ENCODE measurements around the gene YIPF2. TPM values are rescaled to one million over a fixed set of nuclear protein-coding genes. Genes with fewer than 3 reads are reported as not detected.
A peak's percentile ranks its signal among the peaks of the same experiment; 100 is the strongest.

The YIPF2 gene
- polyA plus RNA-seq, 3 donors, result 12.3 to 25.2 (median 15.5) TPM

DNA sequence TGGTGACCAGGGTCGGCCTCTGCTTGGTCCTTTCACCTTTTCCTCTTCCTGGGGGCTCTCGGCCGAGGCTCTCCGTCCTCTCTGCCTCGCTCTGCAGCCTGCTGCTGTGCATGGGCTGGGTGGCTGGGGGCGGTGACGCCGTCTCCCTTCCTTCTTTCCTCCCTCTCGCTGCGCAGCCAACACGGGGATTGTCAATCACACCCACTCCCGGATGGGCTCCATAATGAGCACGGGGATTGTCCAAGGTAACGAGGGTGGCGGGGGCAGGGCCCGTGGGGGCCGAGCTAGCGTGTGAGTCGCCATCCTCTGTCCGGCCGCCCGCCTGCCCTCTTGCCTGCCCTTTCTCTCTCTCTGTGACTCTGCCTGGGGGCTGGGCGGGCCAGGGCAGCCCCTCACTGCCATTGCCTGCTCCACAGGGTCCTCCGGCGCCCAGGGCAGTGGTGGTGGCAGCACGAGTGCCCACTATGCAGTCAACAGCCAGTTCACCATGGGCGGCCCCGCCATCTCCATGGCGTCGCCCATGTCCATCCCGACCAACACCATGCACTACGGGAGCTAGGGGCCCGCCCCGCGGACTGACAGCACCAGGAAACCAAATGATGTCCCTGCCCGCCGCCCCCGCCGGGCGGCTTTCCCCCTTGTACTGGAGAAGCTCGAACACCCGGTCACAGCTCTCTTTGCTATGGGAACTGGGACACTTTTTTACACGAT lies 7.1 kb downstream of the YIPF2 start:
- H3K4me1 Mint-ChIP-seq, result no peaks in the 10 kb centered on the region
- no peak overlapping the region for H3K9ac ChIP-seq (ENCODE audit: insufficient read depth, low read length, poor library complexity, severe bottlenecking)
- peaks cover 53 to 74% of the 10 kb centered on the region in 2 donors for H3K36me3 ChIP-seq (replicated peaks in 1 of 2; ENCODE audit: control insufficient read depth in 1 of 2, insufficient read depth in 2 of 2, low read length in 2 of 2)
- H3K27ac ChIP-seq (ENCODE audit: low read depth in 1 of 2, low read length in 2 of 2), result no peak overlapping the region
- TF ChIP-seq, protein P1, sequence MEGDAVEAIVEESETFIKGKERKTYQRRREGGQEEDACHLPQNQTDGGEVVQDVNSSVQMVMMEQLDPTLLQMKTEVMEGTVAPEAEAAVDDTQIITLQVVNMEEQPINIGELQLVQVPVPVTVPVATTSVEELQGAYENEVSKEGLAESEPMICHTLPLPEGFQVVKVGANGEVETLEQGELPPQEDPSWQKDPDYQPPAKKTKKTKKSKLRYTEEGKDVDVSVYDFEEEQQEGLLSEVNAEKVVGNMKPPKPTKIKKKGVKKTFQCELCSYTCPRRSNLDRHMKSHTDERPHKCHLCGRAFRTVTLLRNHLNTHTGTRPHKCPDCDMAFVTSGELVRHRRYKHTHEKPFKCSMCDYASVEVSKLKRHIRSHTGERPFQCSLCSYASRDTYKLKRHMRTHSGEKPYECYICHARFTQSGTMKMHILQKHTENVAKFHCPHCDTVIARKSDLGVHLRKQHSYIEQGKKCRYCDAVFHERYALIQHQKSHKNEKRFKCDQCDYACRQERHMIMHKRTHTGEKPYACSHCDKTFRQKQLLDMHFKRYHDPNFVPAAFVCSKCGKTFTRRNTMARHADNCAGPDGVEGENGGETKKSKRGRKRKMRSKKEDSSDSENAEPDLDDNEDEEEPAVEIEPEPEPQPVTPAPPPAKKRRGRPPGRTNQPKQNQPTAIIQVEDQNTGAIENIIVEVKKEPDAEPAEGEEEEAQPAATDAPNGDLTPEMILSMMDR (IDR thresholded peaks at IDR 0.05), result no peak
- no peak for DNase-seq
- H3K4me1 ChIP-seq (ENCODE audit: control insufficient read depth in 1 of 2, insufficient read depth in 2 of 2, low read length in 2 of 2), result no peaks in the 10 kb centered on the region
- H4K20me1 ChIP-seq (ENCODE audit: insufficient read depth, low read length), result no peaks in the 10 kb centered on the region
- H3K27me3 Mint-ChIP-seq (ENCODE audit: low read depth in 3 of 3), result peaks cover 0 to 1% (median 0%) of the 10 kb centered on the region in 3 donors
- no peak overlapping the region for H3K4me3 Mint-ChIP-seq
- no peaks in the 10 kb centered on the region for H3K9me3 ChIP-seq (replicated peaks in 1 of 2; ENCODE audit: control insufficient read depth in 1 of 2, insufficient read depth in 1 of 2, low read length in 2 of 2)
- no peaks in the 10 kb centered on the region for H3K79me2 ChIP-seq (ENCODE audit: insufficient read depth, low read length)
- WGBS (ENCODE audit: insufficient coverage), result 93% methylated on average over 37 of the region's 43 CpGs
- intact Hi-C loops (cut with micrococcal nuclease), result loop anchor here in 1 of 2 donors (10.0 kb wide), 1 partner anchor 47 kb away; the partner anchor contains the start of gene CARM1
- no peak overlapping the region for H3K4me3 ChIP-seq (replicated peaks in 1 of 3; ENCODE audit: low read depth in 2 of 3, low read length in 3 of 3)
- H3K36me3 Mint-ChIP-seq, result peaks cover 47 to 74% of the 10 kb centered on the region in 2 donors
- H3K27ac Mint-ChIP-seq, result peak overlapping the region in 2 of 7 donors; percentile 63 to 67
- no peak overlapping the region for H3K4me2 ChIP-seq (replicated peaks; ENCODE audit: extremely low read depth, low read length, poor library complexity, severe bottlenecking)
- no peaks in the 10 kb centered on the region for H3K27me3 ChIP-seq (ENCODE audit: control insufficient read depth in 2 of 2, insufficient read depth in 2 of 2, low read length in 2 of 2)
- no peak overlapping the region for H2AFZ ChIP-seq (ENCODE audit: insufficient read depth, low read depth, low read length, poor library complexity, severe bottlenecking)
- H3K9me3 Mint-ChIP-seq, result no peaks in the 10 kb centered on the region

DNA sequence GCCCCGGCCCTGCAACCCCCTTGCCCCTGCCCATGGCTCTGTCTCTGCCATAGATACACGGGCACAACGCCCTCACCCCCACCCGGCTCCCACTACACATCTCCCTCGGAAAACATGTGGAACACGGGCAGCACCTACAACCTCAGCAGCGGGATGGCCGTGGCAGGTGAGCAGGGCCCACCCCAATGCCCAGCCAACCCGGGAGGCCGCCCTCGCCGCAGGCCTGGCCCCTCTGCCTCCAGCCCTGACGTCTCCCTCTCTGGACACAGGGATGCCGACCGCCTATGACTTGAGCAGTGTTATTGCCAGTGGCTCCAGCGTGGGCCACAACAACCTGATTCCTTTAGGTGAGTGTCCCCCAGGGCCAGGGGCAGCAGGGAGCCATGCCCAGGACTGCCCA lies 7.7 kb downstream of the YIPF2 start:
- Histone ChIP-seq H3K4me3 (replicated peaks in 1 of 3; ENCODE audit: low read depth in 2 of 3, low read length in 3 of 3) (no peak overlapping the region), H3K9me3 (replicated peaks in 1 of 2; ENCODE audit: control insufficient read depth in 1 of 2, insufficient read depth in 1 of 2, low read length in 2 of 2) (no peaks in the 10 kb centered on the region), H2AFZ (ENCODE audit: insufficient read depth, low read depth, low read length, poor library complexity, severe bottlenecking) (no peak overlapping the region), H3K36me3 (replicated peaks in 1 of 2; ENCODE audit: control insufficient read depth in 1 of 2, insufficient read depth in 2 of 2, low read length in 2 of 2) (peaks cover 55 to 80% of the 10 kb centered on the region in 2 donors), H3K27me3 (ENCODE audit: control insufficient read depth in 2 of 2, insufficient read depth in 2 of 2, low read length in 2 of 2) (no peaks in the 10 kb centered on the region), H3K4me2 (replicated peaks; ENCODE audit: extremely low read depth, low read length, poor library complexity, severe bottlenecking) (no peak overlapping the region), H4K20me1 (ENCODE audit: insufficient read depth, low read length) (no peaks in the 10 kb centered on the region), H3K9ac (ENCODE audit: insufficient read depth, low read length, poor library complexity, severe bottlenecking) (no peak overlapping the region), H3K4me1 (ENCODE audit: control insufficient read depth in 1 of 2, insufficient read depth in 2 of 2, low read length in 2 of 2) (no peaks in the 10 kb centered on the region), H3K27ac (ENCODE audit: low read depth in 1 of 2, low read length in 2 of 2) (no peak overlapping the region), H3K79me2 (ENCODE audit: insufficient read depth, low read length) (no peaks in the 10 kb centered on the region)
- Mint-ChIP-seq H3K9me3 (no peaks in the 10 kb centered on the region), H3K4me1 (no peaks in the 10 kb centered on the region), H3K36me3 (peaks cover 52 to 75% of the 10 kb centered on the region in 2 donors), H3K27ac (peak overlapping the region in 1 of 7 donors; percentile 43), H3K27me3 (ENCODE audit: low read depth in 3 of 3) (peaks cover 0 to 1% (median 0%) of the 10 kb centered on the region in 3 donors), H3K4me3 (no peak overlapping the region)
- 91% methylated on average over 16 of the region's 16 CpGs for WGBS (ENCODE audit: insufficient coverage)
- intact Hi-C loops (cut with micrococcal nuclease), result loop anchor here in 1 of 2 donors (10.0 kb wide), 1 partner anchor 46 kb away; the partner anchor contains the start of gene CARM1
- DNase-seq, result no peak
- TF ChIP-seq, protein P1 (IDR thresholded peaks at IDR 0.05), result no peak
